H1 (cell line): ENCODE data around the gene TNFAIP8L3. TPM values are rescaled to one million over a fixed set of nuclear protein-coding genes. Genes with fewer than 3 reads are reported as not detected.

Source experiments
- CBX8 ChIP-seq: fragments of 300-800, 300-1000 bp; sonication (generic); IDR thresholded peaks from 2 replicates; pipeline ENCODE4 v1.7.1; 2016; ENCODE audit warnings: low read depth, low read length, borderline replicate concordance
- EP300 ChIP-seq, 2 experiments: IDR thresholded peaks; 1 replicate in 1 of 2; 2 replicates in 1 of 2; pipeline ENCODE4 v1.6.1; 2011 to 2012; ENCODE audit warnings: low read depth in 2 of 2, low read length in 2 of 2, mild to moderate bottlenecking in 2 of 2, borderline replicate concordance in 1 of 2, inconsistent platforms in 1 of 2, moderate library complexity in 1 of 2
- MAFK ChIP-seq: IDR thresholded peaks from 2 replicates; pipeline ENCODE4 v1.6.1; 2012; ENCODE audit warnings: low read depth, mild to moderate bottlenecking, improper control_type of control experiment, low read length
- RXRA ChIP-seq: IDR thresholded peaks from 2 replicates; pipeline ENCODE4 v1.6.1; 2011; ENCODE audit warnings: low read depth, mild to moderate bottlenecking, low read length, moderate library complexity; ENCODE audit not compliant: insufficient read depth
- SP4 ChIP-seq: IDR thresholded peaks from 2 replicates; pipeline ENCODE4 v1.6.1; 2012; ENCODE audit warnings: low read length, inconsistent platforms
- SRF ChIP-seq: IDR thresholded peaks from 2 replicates; pipeline ENCODE4 v1.6.1; 2011; ENCODE audit warnings: mild to moderate bottlenecking, low read depth, low read length, moderate library complexity
- TAF7 ChIP-seq: optimal IDR thresholded peaks from 2 replicates; pipeline ENCODE3; 2011; ENCODE audit warnings: low read depth, mild to moderate bottlenecking, inconsistent platforms, low read length, moderate library complexity, borderline replicate concordance
- polyA plus RNA-seq, 7 experiments: library from polyadenylated mRNA; depleted of rRNA in 3 of 7; stranded (reverse) in 5 of 7; unstranded in 2 of 7; fragments of >200 nt in 5 of 7; fragments of 200-250 nt in 2 of 7; gene quantifications; 1 replicate in 5 of 7; 2 replicates in 1 of 7; 4 replicates in 1 of 7; pipeline versions ENCODE4 v1.2.1 to v1.2.3, GENCODE V29; 2011 to 2013; ENCODE audit warnings: missing spikeins in 2 of 7, mixed read lengths in 2 of 7
- total RNA-seq: library from RNA; stranded (reverse); fragmentation: NEBNext Ultra II Directional; extraction: Animal tissue kit (Norgen Biotek cat#: 25700); gene quantifications from 2 replicates; pipeline ENCODE4 v1.2.1, GENCODE V29; 2021
- TF ChIP-seq, protein P1 (sequence below): fragments of 300-600 bp; sonication (generic); IDR thresholded peaks from 2 replicates; pipeline ENCODE4 v1.7.1; 2012; ENCODE audit warnings: low read length, moderate library complexity, mild to moderate bottlenecking, inconsistent platforms; ENCODE audit not compliant: insufficient replicate concordance
- TF ChIP-seq, protein P2 (sequence below), 3 experiments: IDR thresholded peaks; 1 replicate in 2 of 3; 2 replicates in 1 of 3; pipeline versions ENCODE4 v1.5.1 to v1.6.1; 2011; ENCODE audit warnings: low read length in 3 of 3, mild to moderate bottlenecking in 3 of 3, inconsistent platforms in 2 of 3, low read depth in 1 of 3, moderate library complexity in 1 of 3; ENCODE audit not compliant: insufficient read depth in 1 of 3; ENCODE audit errors: control extremely low read depth in 1 of 3

Gene TNFAIP8L3
- total and polyA plus RNA-seq, 2 of the 8 experiments (the other 6 are each of a cell fraction or from before 2014, with no cell fraction given) = 0.23 to 0.67 TPM

DNA sequence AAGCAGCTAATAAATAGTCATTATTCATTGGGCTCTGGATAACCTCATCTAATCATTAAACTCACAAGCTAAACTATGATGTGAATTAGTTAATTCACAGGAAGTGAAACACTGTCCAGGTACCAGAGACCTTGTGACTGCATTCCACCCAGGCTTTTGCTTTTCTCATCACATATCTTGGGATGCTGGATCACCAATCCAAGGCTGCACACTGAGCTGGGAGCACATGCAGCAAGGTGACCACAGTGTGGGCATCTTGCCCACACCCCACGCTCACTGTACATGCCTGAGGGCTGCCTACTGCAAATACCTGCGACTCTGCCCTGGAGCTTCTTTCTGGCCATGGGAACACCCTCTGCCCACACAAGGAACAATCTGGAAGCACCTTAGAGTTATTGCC lies 40.6 kb upstream of the TNFAIP8L3 start (continued):
- TF ChIP-seq, protein P1, sequence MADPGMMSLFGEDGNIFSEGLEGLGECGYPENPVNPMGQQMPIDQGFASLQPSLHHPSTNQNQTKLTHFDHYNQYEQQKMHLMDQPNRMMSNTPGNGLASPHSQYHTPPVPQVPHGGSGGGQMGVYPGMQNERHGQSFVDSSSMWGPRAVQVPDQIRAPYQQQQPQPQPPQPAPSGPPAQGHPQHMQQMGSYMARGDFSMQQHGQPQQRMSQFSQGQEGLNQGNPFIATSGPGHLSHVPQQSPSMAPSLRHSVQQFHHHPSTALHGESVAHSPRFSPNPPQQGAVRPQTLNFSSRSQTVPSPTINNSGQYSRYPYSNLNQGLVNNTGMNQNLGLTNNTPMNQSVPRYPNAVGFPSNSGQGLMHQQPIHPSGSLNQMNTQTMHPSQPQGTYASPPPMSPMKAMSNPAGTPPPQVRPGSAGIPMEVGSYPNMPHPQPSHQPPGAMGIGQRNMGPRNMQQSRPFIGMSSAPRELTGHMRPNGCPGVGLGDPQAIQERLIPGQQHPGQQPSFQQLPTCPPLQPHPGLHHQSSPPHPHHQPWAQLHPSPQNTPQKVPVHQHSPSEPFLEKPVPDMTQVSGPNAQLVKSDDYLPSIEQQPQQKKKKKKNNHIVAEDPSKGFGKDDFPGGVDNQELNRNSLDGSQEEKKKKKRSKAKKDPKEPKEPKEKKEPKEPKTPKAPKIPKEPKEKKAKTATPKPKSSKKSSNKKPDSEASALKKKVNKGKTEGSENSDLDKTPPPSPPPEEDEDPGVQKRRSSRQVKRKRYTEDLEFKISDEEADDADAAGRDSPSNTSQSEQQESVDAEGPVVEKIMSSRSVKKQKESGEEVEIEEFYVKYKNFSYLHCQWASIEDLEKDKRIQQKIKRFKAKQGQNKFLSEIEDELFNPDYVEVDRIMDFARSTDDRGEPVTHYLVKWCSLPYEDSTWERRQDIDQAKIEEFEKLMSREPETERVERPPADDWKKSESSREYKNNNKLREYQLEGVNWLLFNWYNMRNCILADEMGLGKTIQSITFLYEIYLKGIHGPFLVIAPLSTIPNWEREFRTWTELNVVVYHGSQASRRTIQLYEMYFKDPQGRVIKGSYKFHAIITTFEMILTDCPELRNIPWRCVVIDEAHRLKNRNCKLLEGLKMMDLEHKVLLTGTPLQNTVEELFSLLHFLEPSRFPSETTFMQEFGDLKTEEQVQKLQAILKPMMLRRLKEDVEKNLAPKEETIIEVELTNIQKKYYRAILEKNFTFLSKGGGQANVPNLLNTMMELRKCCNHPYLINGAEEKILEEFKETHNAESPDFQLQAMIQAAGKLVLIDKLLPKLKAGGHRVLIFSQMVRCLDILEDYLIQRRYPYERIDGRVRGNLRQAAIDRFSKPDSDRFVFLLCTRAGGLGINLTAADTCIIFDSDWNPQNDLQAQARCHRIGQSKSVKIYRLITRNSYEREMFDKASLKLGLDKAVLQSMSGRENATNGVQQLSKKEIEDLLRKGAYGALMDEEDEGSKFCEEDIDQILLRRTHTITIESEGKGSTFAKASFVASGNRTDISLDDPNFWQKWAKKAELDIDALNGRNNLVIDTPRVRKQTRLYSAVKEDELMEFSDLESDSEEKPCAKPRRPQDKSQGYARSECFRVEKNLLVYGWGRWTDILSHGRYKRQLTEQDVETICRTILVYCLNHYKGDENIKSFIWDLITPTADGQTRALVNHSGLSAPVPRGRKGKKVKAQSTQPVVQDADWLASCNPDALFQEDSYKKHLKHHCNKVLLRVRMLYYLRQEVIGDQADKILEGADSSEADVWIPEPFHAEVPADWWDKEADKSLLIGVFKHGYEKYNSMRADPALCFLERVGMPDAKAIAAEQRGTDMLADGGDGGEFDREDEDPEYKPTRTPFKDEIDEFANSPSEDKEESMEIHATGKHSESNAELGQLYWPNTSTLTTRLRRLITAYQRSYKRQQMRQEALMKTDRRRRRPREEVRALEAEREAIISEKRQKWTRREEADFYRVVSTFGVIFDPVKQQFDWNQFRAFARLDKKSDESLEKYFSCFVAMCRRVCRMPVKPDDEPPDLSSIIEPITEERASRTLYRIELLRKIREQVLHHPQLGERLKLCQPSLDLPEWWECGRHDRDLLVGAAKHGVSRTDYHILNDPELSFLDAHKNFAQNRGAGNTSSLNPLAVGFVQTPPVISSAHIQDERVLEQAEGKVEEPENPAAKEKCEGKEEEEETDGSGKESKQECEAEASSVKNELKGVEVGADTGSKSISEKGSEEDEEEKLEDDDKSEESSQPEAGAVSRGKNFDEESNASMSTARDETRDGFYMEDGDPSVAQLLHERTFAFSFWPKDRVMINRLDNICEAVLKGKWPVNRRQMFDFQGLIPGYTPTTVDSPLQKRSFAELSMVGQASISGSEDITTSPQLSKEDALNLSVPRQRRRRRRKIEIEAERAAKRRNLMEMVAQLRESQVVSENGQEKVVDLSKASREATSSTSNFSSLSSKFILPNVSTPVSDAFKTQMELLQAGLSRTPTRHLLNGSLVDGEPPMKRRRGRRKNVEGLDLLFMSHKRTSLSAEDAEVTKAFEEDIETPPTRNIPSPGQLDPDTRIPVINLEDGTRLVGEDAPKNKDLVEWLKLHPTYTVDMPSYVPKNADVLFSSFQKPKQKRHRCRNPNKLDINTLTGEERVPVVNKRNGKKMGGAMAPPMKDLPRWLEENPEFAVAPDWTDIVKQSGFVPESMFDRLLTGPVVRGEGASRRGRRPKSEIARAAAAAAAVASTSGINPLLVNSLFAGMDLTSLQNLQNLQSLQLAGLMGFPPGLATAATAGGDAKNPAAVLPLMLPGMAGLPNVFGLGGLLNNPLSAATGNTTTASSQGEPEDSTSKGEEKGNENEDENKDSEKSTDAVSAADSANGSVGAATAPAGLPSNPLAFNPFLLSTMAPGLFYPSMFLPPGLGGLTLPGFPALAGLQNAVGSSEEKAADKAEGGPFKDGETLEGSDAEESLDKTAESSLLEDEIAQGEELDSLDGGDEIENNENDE = no peak
- TF ChIP-seq TAF7 (no peak), SRF (no peak), RXRA (no peak), EP300 (IDR thresholded peaks at IDR 0.05; ENCODE audit: borderline replicate concordance in 1 of 2, low read depth in 2 of 2, low read length in 2 of 2) (no peak), MAFK (no peak), SP4 (no peak), CBX8 (no peak)
- TF ChIP-seq, protein P2, sequence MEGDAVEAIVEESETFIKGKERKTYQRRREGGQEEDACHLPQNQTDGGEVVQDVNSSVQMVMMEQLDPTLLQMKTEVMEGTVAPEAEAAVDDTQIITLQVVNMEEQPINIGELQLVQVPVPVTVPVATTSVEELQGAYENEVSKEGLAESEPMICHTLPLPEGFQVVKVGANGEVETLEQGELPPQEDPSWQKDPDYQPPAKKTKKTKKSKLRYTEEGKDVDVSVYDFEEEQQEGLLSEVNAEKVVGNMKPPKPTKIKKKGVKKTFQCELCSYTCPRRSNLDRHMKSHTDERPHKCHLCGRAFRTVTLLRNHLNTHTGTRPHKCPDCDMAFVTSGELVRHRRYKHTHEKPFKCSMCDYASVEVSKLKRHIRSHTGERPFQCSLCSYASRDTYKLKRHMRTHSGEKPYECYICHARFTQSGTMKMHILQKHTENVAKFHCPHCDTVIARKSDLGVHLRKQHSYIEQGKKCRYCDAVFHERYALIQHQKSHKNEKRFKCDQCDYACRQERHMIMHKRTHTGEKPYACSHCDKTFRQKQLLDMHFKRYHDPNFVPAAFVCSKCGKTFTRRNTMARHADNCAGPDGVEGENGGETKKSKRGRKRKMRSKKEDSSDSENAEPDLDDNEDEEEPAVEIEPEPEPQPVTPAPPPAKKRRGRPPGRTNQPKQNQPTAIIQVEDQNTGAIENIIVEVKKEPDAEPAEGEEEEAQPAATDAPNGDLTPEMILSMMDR (IDR thresholded peaks at IDR 0.05; ENCODE audit: control extremely low read depth in 1 of 3, insufficient read depth in 1 of 3, low read depth in 1 of 3, low read length in 3 of 3) = no peak
